K562 (cell line): ENCODE results near the gene PXDC1. TPM values are rescaled to one million over a fixed set of nuclear protein-coding genes. Genes with fewer than 3 reads are reported as not detected.

Experiments used
- ATAC-seq: fragments of 200-7000 bp; cut with Tn5 transposase; 3 replicates; pipeline ENCODE4 v1.9.1; 2020; ENCODE audit warnings: moderate library complexity
- BruUV-seq: library from RNA; stranded (reverse); fragments of 400-500 nt; replicated peaks from 2 replicates; lab custom pipeline; 2021; lab: Mats Ljungman, UMichigan
- CTCF ChIA-PET: fragments of 300-600 bp; formaldehyde crosslinking; extraction: SDS; loops from one replicate; lab custom pipeline; 2021; ENCODE audit warnings: low intra/inter-chr PET ratio; lab: Yijun Ruan, JAX
- POLR2A ChIA-PET: fragments of 300-600, 350-650 bp; sonication (Branson Sonifier 250); formaldehyde crosslinking; extraction: SDS; loops from one replicate; lab custom pipeline; 2021; ENCODE audit warnings: antibody characterized with exemption, inconsistent platforms; lab: Yijun Ruan, JAX
- DNase-seq, 4 experiments: peaks; one replicate each; pipeline versions ENCODE4 v3.0.0 to v3.0.0-alpha.2; 2011 to 2018; ENCODE audit warnings: low spot score in 3 of 4, mixed read lengths in 3 of 4; ENCODE audit errors: extremely low read depth in 1 of 4
- FAIRE-seq: peaks from 2 replicates; lab custom pipeline; 2011; peaks lifted over from hg19 to GRCh38; lab: Jason Lieb, UNC
- H2AFZ ChIP-seq: 2 replicates; pipeline ENCODE4 v1.6.0; 2011; ENCODE audit warnings: low read depth, low read length, control low read depth, inconsistent platforms
- H3K27ac ChIP-seq: fragments of 200-600 bp; 3 replicates; pipeline ENCODE4 v1.8.0; 2011; ENCODE audit warnings: low read depth, mild to moderate bottlenecking, control low read depth, inconsistent platforms, low read length, moderate library complexity, mixed read lengths; ENCODE audit errors: extremely low read depth
- H3K27me3 ChIP-seq, 2 experiments: fragments of 300-600 bp in 1 of 2; 2 replicates in 1 of 2; 3 replicates in 1 of 2; pipeline versions ENCODE4 v1.6.0 to v1.8.0; 2011; ENCODE audit warnings: inconsistent platforms in 2 of 2, low read length in 2 of 2, mild to moderate bottlenecking in 1 of 2, mixed read lengths in 1 of 2, moderate library complexity in 1 of 2; ENCODE audit not compliant: control insufficient read depth in 2 of 2, insufficient read depth in 2 of 2
- H3K36me3 ChIP-seq: fragments of 300-600 bp; 3 replicates; pipeline ENCODE4 v1.8.0; 2011; ENCODE audit warnings: mild to moderate bottlenecking, low read length, inconsistent platforms; ENCODE audit not compliant: control insufficient read depth, insufficient read depth
- H3K4me1 ChIP-seq, 2 experiments: fragments of 200-600 bp in 1 of 2; replicated peaks in 1 of 2; 2 replicates in 1 of 2; 3 replicates in 1 of 2; pipeline versions ENCODE4 v1.5.1 to v1.8.0; 2011; ENCODE audit warnings: inconsistent platforms in 2 of 2, low read length in 2 of 2, mild to moderate bottlenecking in 1 of 2, mixed read lengths in 1 of 2, moderate library complexity in 1 of 2; ENCODE audit not compliant: control insufficient read depth in 2 of 2, insufficient read depth in 2 of 2
- H3K4me2 ChIP-seq: 2 replicates; pipeline ENCODE4 v1.6.1; 2011; ENCODE audit warnings: low read length, control low read depth, inconsistent platforms, mixed read lengths; ENCODE audit not compliant: insufficient read depth
- H3K4me3 ChIP-seq: fragments of 200-600 bp; sonication (generic), shearing (Covaris generic); 2 replicates; pipeline ENCODE4 v1.5.1; 2016; ENCODE audit warnings: control low read depth, inconsistent platforms
- H3K79me2 ChIP-seq: fragments of 200-600 bp; 3 replicates; pipeline ENCODE4 v1.8.0; 2011; ENCODE audit warnings: low read length, inconsistent platforms; ENCODE audit not compliant: control insufficient read depth, insufficient read depth
- H3K9ac ChIP-seq, 2 experiments: 2 replicates each; pipeline versions ENCODE4 v1.6.0 to v1.6.1; 2011; ENCODE audit warnings: low read depth in 2 of 2, low read length in 2 of 2, control low read depth in 1 of 2, inconsistent platforms in 1 of 2, mild to moderate bottlenecking in 1 of 2, mixed read lengths in 1 of 2; ENCODE audit not compliant: insufficient read depth in 1 of 2
- H3K9me1 ChIP-seq: one replicate; pipeline ENCODE4 v1.6.0; 2011; ENCODE audit warnings: inconsistent platforms, mild to moderate bottlenecking, low read length, moderate library complexity; ENCODE audit not compliant: control insufficient read depth, insufficient read depth
- H3K9me3 ChIP-seq: replicated peaks from 2 replicates; pipeline ENCODE4 v1.5.1; 2011; ENCODE audit warnings: low read depth, low read length, inconsistent platforms; ENCODE audit not compliant: control insufficient read depth, insufficient read depth
- H4K20me1 ChIP-seq: replicated peaks from 2 replicates; pipeline ENCODE4 v1.6.1; 2011; ENCODE audit warnings: low read length, inconsistent platforms, mixed read lengths; ENCODE audit not compliant: control insufficient read depth, insufficient read depth
- CBFA2T3 ChIP-seq: fragments of 450-650 bp; IDR thresholded peaks from 2 replicates; pipeline ENCODE4 v1.6.1; 2017
- CREM ChIP-seq: IDR thresholded peaks from 2 replicates; pipeline ENCODE4 v1.6.1; 2014; ENCODE audit warnings: antibody characterized with exemption, low read depth
- SNRNP70 ChIP-seq: fragments of 200-400 bp; formaldehyde crosslinking; optimal IDR thresholded peaks from 2 replicates; pipeline ENCODE3; 2017; ENCODE audit warnings: low read depth, low read length
- TEAD4 ChIP-seq, 2 experiments: sonication (generic) in 1 of 2; formaldehyde crosslinking in 1 of 2; IDR thresholded peaks; 2 replicates each; pipeline versions ENCODE4 v1.6.1 to v1.8.0; 2012 to 2022; ENCODE audit warnings: borderline replicate concordance in 1 of 2, inconsistent platforms in 1 of 2, low read length in 1 of 2, mild to moderate bottlenecking in 1 of 2, missing genetic modification reagents in 1 of 2
- VEZF1 ChIP-seq: fragments of 200-800 bp; sonication (Bioruptor generic); IDR thresholded peaks from 2 replicates; pipeline ENCODE4 v1.6.1; 2017; ENCODE audit warnings: missing genetic modification characterization, missing compliant biosample characterization
- WGBS: fragments of 100-300 bp; shearing (Covaris generic); methylation state at CpG from one replicate; pipeline ENCODE4 v1.1.6; 2016; ENCODE audit warnings: low coverage, mixed read lengths; ENCODE audit not compliant: insufficient coverage; ENCODE audit errors: missing lambda C conversion rate; 5-methylcytosine and 5-hydroxymethylcytosine counted together
- in situ Hi-C: fragments of 300-500 bp; cut with MboI; formaldehyde crosslinking; loops from 4 replicates; pipeline ENCODE4 v1.15.0; 2018; ENCODE audit warnings: inconsistent platforms, mixed read lengths
- intact Hi-C: fragments of 100-400 bp; cut with micrococcal nuclease; formaldehyde crosslinking; loops from 2 replicates; pipeline ENCODE4 v1.14.2; 2022
- polyA plus RNA-seq, 8 experiments: library from polyadenylated mRNA; depleted of rRNA in 4 of 8; stranded (reverse) in 5 of 8; unstranded in 3 of 8; fragments of >200 nt; fragmentation: Nextera tagmentation in 2 of 8; fragmentation: Illumina TruSeq in 1 of 8; extraction: Ambion mirVana in 2 of 8; extraction: Trizol in 1 of 8; gene quantifications; 2 replicates each; pipeline versions ENCODE4 v1.2.1 to v1.2.3, GENCODE V29; 2011 to 2014; ENCODE audit warnings: inconsistent platforms in 1 of 8, missing spikeins in 1 of 8
- total RNA-seq, 7 experiments: library from RNA; depleted of rRNA in 6 of 7; stranded (reverse); fragments of >200 nt in 6 of 7; fragmentation: Illumina TruSeq in 2 of 7; extraction: Trizol in 2 of 7; gene quantifications; 2 replicates each; pipeline versions ENCODE4 v1.2.1 to v1.2.3, GENCODE V29; 2011 to 2021; ENCODE audit warnings: low replicate concordance in 1 of 7

The PXDC1 gene
- total and polyA plus RNA-seq, 9 of the 15 experiments (the other 6 are each of a cell fraction or from before 2014, with no cell fraction given), result 0.09 to 0.33 (median 0.16) TPM; not detected in 5

- Histone ChIP-seq H3K4me3 (no peak overlapping the region), H3K9me1 (no peaks in the 10 kb centered on the region), H3K36me3 (no peaks in the 10 kb centered on the region), H3K9ac (no peak overlapping the region), H3K4me1 (no peaks in the 10 kb centered on the region), H3K4me2 (no peak overlapping the region), H3K27ac (no peak overlapping the region), H4K20me1 (no peaks in the 10 kb centered on the region), H3K27me3 (peaks cover 6 to 35% of the 10 kb centered on the region in 2 experiments), H3K79me2 (no peaks in the 10 kb centered on the region), H2AFZ (no peak overlapping the region), H3K9me3 (no peaks in the 10 kb centered on the region)
- in situ Hi-C loops (no loop called here), intact Hi-C loops (no loop called here)
- WGBS, result 0% methylated on average over 5 of the region's 5 CpGs
- ChIA-PET POLR2A (interaction anchor here (0.6 kb wide), 1 partner anchor 196 kb away, joined by 3 read pairs; no protein-coding TSS in a partner anchor), CTCF (no interaction called here)
- no peak for DNase-seq
- no peak for FAIRE-seq
- no TSS peak for BruUV-seq
- no peak for ATAC-seq
- peak; percentile 22; the same call in 1 of the 2 replicates for TF ChIP-seq VEZF1 (CRISPR knock-in tag)
- 0 out of 2 replicates have a peak, but pooled peaks have one; percentile 25 for TF ChIP-seq TEAD4 (IDR thresholded peaks at IDR 0.05; ENCODE audit: low read length)
- no peak for TF ChIP-seq TEAD4 (CRISPR knock-in tag; IDR thresholded peaks at IDR 0.05; ENCODE audit: borderline replicate concordance)
- 0 out of 2 replicates have a peak, but pooled peaks have one; percentile 23 for TF ChIP-seq CREM
- TF ChIP-seq CBFA2T3, result peak; percentile 31; the same call in 1 of the 2 replicates
- TF ChIP-seq SNRNP70, result no peak
Measured at GRCh38 chr6:3698021-3698420, 53.5 kb downstream of the PXDC1 start.
